GM12878 (cell line): ENCODE data around the gene SEC22C. TPM values are rescaled to one million over a fixed set of nuclear protein-coding genes. Genes with fewer than 3 reads are reported as not detected.

Source experiments
- ATAC-seq: fragments of 200-7000 bp; cut with Tn5 transposase; 3 replicates; pipeline ENCODE4 v1.9.1; 2020; ENCODE audit warnings: mild to moderate bottlenecking, moderate library complexity
- BruUV-seq: library from RNA; stranded (reverse); fragments of 400-500 nt; replicated peaks from 2 replicates; lab custom pipeline; 2021; lab: Mats Ljungman, UMichigan
- CTCF ChIA-PET: fragments of 300-600 bp; sonication (Branson Sonifier 250); formaldehyde crosslinking; extraction: SDS; loops from one replicate; lab custom pipeline; 2021; ENCODE audit warnings: inconsistent platforms; lab: Yijun Ruan, JAX
- POLR2A ChIA-PET: fragments of 350-600 bp; formaldehyde crosslinking; extraction: SDS; loops from one replicate; lab custom pipeline; 2021; ENCODE audit warnings: inconsistent platforms; lab: Charles Lee
- RAD21 ChIA-PET: fragments of 300-600 bp; sonication (Branson Sonifier 250); formaldehyde crosslinking; loops from one replicate; lab custom pipeline; 2023; ENCODE audit warnings: antibody characterized with exemption; ENCODE audit not compliant: unreplicated experiment; lab: Charles Lee
- SMC1A ChIA-PET: fragments of 300-600 bp; sonication (Branson Sonifier 250); formaldehyde crosslinking; loops from one replicate; lab custom pipeline; 2023; ENCODE audit not compliant: unreplicated experiment, uncharacterized antibody; lab: Charles Lee
- DNase-seq: peaks from one replicate; pipeline ENCODE4 v3.0.0-alpha.2; 2011; ENCODE audit warnings: low read depth, low spot score
- FAIRE-seq: peaks from 3 replicates; lab custom pipeline; 2011; peaks lifted over from hg19 to GRCh38; lab: Jason Lieb, UNC
- H2AFZ ChIP-seq: 2 replicates; pipeline ENCODE4 v1.6.0; 2011; ENCODE audit warnings: low read depth, low read length, control low read depth; ENCODE audit not compliant: control insufficient read depth
- H3K27ac ChIP-seq: 2 replicates; pipeline ENCODE4 v1.5.1; 2011; ENCODE audit warnings: control low read depth; ENCODE audit not compliant: control insufficient read depth, insufficient read depth
- H3K27me3 ChIP-seq, 2 experiments: replicated peaks in 1 of 2; 2 replicates each; pipeline versions ENCODE4 v1.6.0 to v1.6.1; 2011; ENCODE audit warnings: low read length in 1 of 2; ENCODE audit not compliant: control insufficient read depth in 2 of 2, insufficient read depth in 2 of 2
- H3K36me3 ChIP-seq, 2 experiments: 2 replicates each; pipeline ENCODE4 v1.5.1; 2011; ENCODE audit warnings: low read length in 1 of 2; ENCODE audit not compliant: control insufficient read depth in 2 of 2, insufficient read depth in 2 of 2
- H3K4me1 ChIP-seq: 2 replicates; pipeline ENCODE4 v1.6.1; 2011; ENCODE audit warnings: mild to moderate bottlenecking, low read length, moderate library complexity, mixed read lengths; ENCODE audit not compliant: control insufficient read depth, insufficient read depth
- H3K4me2 ChIP-seq: 2 replicates; pipeline ENCODE4 v1.6.0; 2011; ENCODE audit warnings: control low read depth; ENCODE audit not compliant: control insufficient read depth, insufficient read depth
- H3K4me3 ChIP-seq: fragments of 200-600 bp; sonication (generic); 2 replicates; pipeline ENCODE4 v1.5.1; 2016
- H3K79me2 ChIP-seq: 2 replicates; pipeline ENCODE4 v1.6.0; 2011; ENCODE audit warnings: low read length; ENCODE audit not compliant: control insufficient read depth, insufficient read depth
- H3K9ac ChIP-seq: 2 replicates; pipeline ENCODE4 v1.8.0; 2011; ENCODE audit warnings: low read length, control low read depth, mixed read lengths; ENCODE audit not compliant: control insufficient read depth, insufficient read depth
- H3K9me3 ChIP-seq: replicated peaks from 3 replicates; pipeline ENCODE4 v1.5.1; 2011; ENCODE audit warnings: mild to moderate bottlenecking, low read length; ENCODE audit not compliant: control insufficient read depth, insufficient read depth
- H4K20me1 ChIP-seq: 2 replicates; pipeline ENCODE4 v1.6.0; 2011; ENCODE audit not compliant: control insufficient read depth, insufficient read depth
- BHLHE40 ChIP-seq, 2 experiments: fragments of 450-650 bp in 1 of 2; IDR thresholded peaks; 2 replicates each; pipeline ENCODE4 v1.6.1; 2011 to 2017; ENCODE audit warnings: low read depth in 2 of 2, borderline replicate concordance in 1 of 2, improper control_type of control experiment in 1 of 2, low read length in 1 of 2, mild to moderate bottlenecking in 1 of 2
- CREM ChIP-seq: IDR thresholded peaks from 2 replicates; pipeline ENCODE4 v1.6.1; 2014; ENCODE audit warnings: antibody characterized with exemption, low read depth
- CTCF ChIP-seq, 3 experiments: IDR thresholded peaks in 2 of 3; conservative IDR thresholded peaks in 1 of 3; 2 replicates each; pipeline ENCODE4 v1.5.1; 2011; ENCODE audit warnings: low read depth in 3 of 3, low read length in 3 of 3, mild to moderate bottlenecking in 3 of 3, control low read depth in 2 of 3, moderate library complexity in 2 of 3, inconsistent platforms in 1 of 3, mixed read lengths in 1 of 3; ENCODE audit not compliant: control insufficient read depth in 2 of 3, insufficient read depth in 1 of 3; ENCODE audit errors: extremely low read depth in 1 of 3
- DPF2 ChIP-seq: fragments of 450-650 bp; IDR thresholded peaks from 2 replicates; pipeline ENCODE4 v1.6.1; 2017; ENCODE audit warnings: mild to moderate bottlenecking
- E2F8 ChIP-seq: fragments of 450-650 bp; IDR thresholded peaks from 2 replicates; pipeline ENCODE4 v1.6.1; 2018; ENCODE audit warnings: mild to moderate bottlenecking, low read depth, moderate library complexity; ENCODE audit not compliant: partially characterized antibody
- EZH2 ChIP-seq: IDR thresholded peaks from 2 replicates; pipeline ENCODE4 v1.6.1; 2012; ENCODE audit warnings: low read depth, mild to moderate bottlenecking, control low read depth, inconsistent platforms, low read length, borderline replicate concordance; ENCODE audit not compliant: control insufficient read depth
- GABPA ChIP-seq: IDR thresholded peaks from 2 replicates; pipeline ENCODE4 v1.6.1; 2014; ENCODE audit warnings: antibody characterized with exemption, low read depth, mild to moderate bottlenecking, inconsistent platforms
- MTA2 ChIP-seq: fragments of 450-650 bp; IDR thresholded peaks from 2 replicates; pipeline ENCODE4 v1.6.1; 2016; ENCODE audit warnings: low read depth, mild to moderate bottlenecking, moderate library complexity
- SKIL ChIP-seq: fragments of 450-650 bp; IDR thresholded peaks from 2 replicates; pipeline ENCODE4 v1.6.1; 2017; ENCODE audit warnings: mild to moderate bottlenecking, low read depth, inconsistent platforms; ENCODE audit not compliant: poor library complexity, severe bottlenecking
- TBL1XR1 ChIP-seq: IDR thresholded peaks from 2 replicates; pipeline ENCODE4 v1.6.1; 2012; ENCODE audit warnings: low read depth, low read length, improper control_type of control experiment
- TCF12 ChIP-seq: IDR thresholded peaks from 2 replicates; pipeline ENCODE4 v1.6.1; 2011; ENCODE audit warnings: low read depth, mild to moderate bottlenecking, low read length
- ZNF384 ChIP-seq: IDR thresholded peaks from 2 replicates; pipeline ENCODE4 v1.6.1; 2012; ENCODE audit warnings: low read depth, mild to moderate bottlenecking, low read length, improper control_type of control experiment, borderline replicate concordance
- whole genome bisulfite sequencing: methylation state at CpG from one replicate; pipeline ENCODE4 v1.1.6; 2016; ENCODE audit warnings: low lambda C conversion rate; ENCODE audit not compliant: insufficient replicate concordance, insufficient coverage; ENCODE audit errors: missing lambda C conversion rate; 5-methylcytosine and 5-hydroxymethylcytosine counted together
- in situ Hi-C: fragments of 300-500 bp; cut with MboI; formaldehyde crosslinking; loops from 9 replicates; pipeline ENCODE4 v1.14.3; 2018; ENCODE audit warnings: mixed read lengths
- intact Hi-C: fragments of 100-400 bp; cut with micrococcal nuclease; formaldehyde crosslinking; loops from one replicate; pipeline ENCODE4 v1.14.2; 2022; ENCODE audit not compliant: unreplicated experiment
- polyA plus RNA-seq, 11 experiments: library from polyadenylated mRNA; depleted of rRNA in 4 of 11; unstranded in 6 of 11; stranded (reverse) in 5 of 11; fragments of >200 nt; fragmentation: Nextera tagmentation in 4 of 11; fragmentation: Illumina TruSeq in 1 of 11; extraction: Ambion mirVana in 4 of 11; extraction: Trizol in 1 of 11; gene quantifications; 1 replicate in 1 of 11; 2 replicates in 10 of 11; pipeline versions ENCODE4 v1.2.1 to v1.2.3, GENCODE V29; 2011 to 2016; ENCODE audit warnings: inconsistent platforms in 2 of 11, missing spikeins in 2 of 11, low read depth in 1 of 11
- total RNA-seq, 4 experiments: library from RNA; depleted of rRNA in 3 of 4; stranded (reverse); fragments of >200 nt in 3 of 4; fragmentation: Illumina TruSeq in 1 of 4; extraction: Trizol in 1 of 4; gene quantifications; 2 replicates each; pipeline versions ENCODE4 v1.2.1 to v1.2.3, GENCODE V29; 2013 to 2021

Gene SEC22C
- total and polyA plus RNA-seq, 10 of the 15 experiments (the other 5 are each of a cell fraction or from before 2014, with no cell fraction given): 15.6 to 47.0 (median 39.1) TPM

- TF ChIP-seq BHLHE40 (IDR thresholded peaks at IDR 0.05; ENCODE audit: borderline replicate concordance in 1 of 2, low read depth in 2 of 2, low read length in 1 of 2): peak; percentile 55 to 79; a peak in 3 of 4 replicates
- peak; percentile 56; the same call in 1 of the 2 replicates for TF ChIP-seq DPF2
- TF ChIP-seq CREM: peak; percentile 43
- TF ChIP-seq SKIL: peak; percentile 57
- TF ChIP-seq MTA2: peak; percentile 33; the same call in 1 of the 2 replicates
- TF ChIP-seq, all 136 proteins: peak for 50
Measured at GRCh38 chr3:42581709-42582473, at the start of gene SEC22C (continued).

GRCh38 chr3:42613462-42613861, 31.7 kb upstream of the SEC22C start:
- intact Hi-C loops: no loop called here
- H3K9me3 ChIP-seq: no peaks in the 10 kb centered on the region; the same call in 1 of the 3 replicates
- ChIA-PET RAD21 (interaction anchor here (0.9 to 1.8 kb wide), 5 partner anchors 11 to 39 kb away, joined by 4 to 13 read pairs (median 4); partner anchors contain the start of genes NKTR and SEC22C), POLR2A (interaction anchor here (1.4 to 2.1 kb wide), 4 partner anchors 11 to 20 kb away, joined by 4 to 12 read pairs (median 8); partner anchors contain the start of gene NKTR), CTCF (interaction anchor here (0.7 to 4.6 kb wide), 22 partner anchors 7 to 226 kb away, joined by 3 to 41 read pairs (median 4); partner anchors contain the start of genes NKTR, SEC22C and SS18L2), SMC1A (interaction anchor here (0.8 to 3.7 kb wide), 8 partner anchors 7 to 132 kb away, joined by 3 to 31 read pairs (median 5); partner anchors contain the start of genes NKTR, SEC22C and SS18L2)
- peaks cover 69% of the 10 kb centered on the region for H3K79me2 ChIP-seq
- ATAC-seq (peak; percentile 70), DNase-seq (no peak), FAIRE-seq (peak; percentile 52)
- WGBS: 50% methylated on average over 2 of the region's 2 CpGs
- peaks cover 0 to 12% of the 10 kb centered on the region in 2 experiments; a peak in 3 of 4 replicates for H3K36me3 ChIP-seq
- H3K4me2 ChIP-seq: no peak overlapping the region
- H3K4me3 ChIP-seq: no peak overlapping the region
- no peak overlapping the region for H2AFZ ChIP-seq
- TF ChIP-seq E2F8 (no peak), EZH2 (no peak), CTCF (IDR thresholded peaks at IDR 0.05 in 2 of 3, conservative IDR thresholded peaks at IDR 0.05 in 1 of 3; ENCODE audit: control insufficient read depth in 2 of 3, extremely low read depth in 1 of 3, insufficient read depth in 1 of 3, low read depth in 3 of 3, low read length in 3 of 3) (peak; percentile 16 to 36 (median 34); a peak in 4 of 6 replicates), GABPA (no peak), ZNF384 (no peak), TBL1XR1 (no peak), TCF12 (no peak)
- no peaks in the 10 kb centered on the region for H3K27me3 ChIP-seq
- peaks cover 3% of the 10 kb centered on the region; the same call in 1 of the 2 replicates for H3K4me1 ChIP-seq
- in situ Hi-C loops: no loop called here
- BruUV-seq: no TSS peak
- no peak overlapping the region for H3K9ac ChIP-seq
- no peaks in the 10 kb centered on the region for H4K20me1 ChIP-seq
- H3K27ac ChIP-seq: no peak overlapping the region
